H1 (cell line): ENCODE data around the gene UVSSA. TPM values are rescaled to one million over a fixed set of nuclear protein-coding genes. Genes with fewer than 3 reads are reported as not detected.

Source experiments
- BRCA1 ChIP-seq: IDR thresholded peaks from 2 replicates; pipeline ENCODE4 v1.6.1; 2012; ENCODE audit warnings: low read depth, low read length, improper control_type of control experiment
- CEBPB ChIP-seq: IDR thresholded peaks from 2 replicates; pipeline ENCODE4 v1.6.1; 2012; ENCODE audit warnings: low read depth, low read length
- CTCF ChIP-seq, 3 experiments: IDR thresholded peaks; 1 replicate in 2 of 3; 2 replicates in 1 of 3; pipeline versions ENCODE4 v1.5.1 to v1.6.1; 2011; ENCODE audit warnings: low read length in 3 of 3, mild to moderate bottlenecking in 3 of 3, inconsistent platforms in 2 of 3, low read depth in 1 of 3, moderate library complexity in 1 of 3; ENCODE audit not compliant: insufficient read depth in 1 of 3; ENCODE audit errors: control extremely low read depth in 1 of 3
- EZH2 ChIP-seq: fragments of 200-600 bp; sonication (generic); IDR thresholded peaks from 2 replicates; pipeline ENCODE4 v1.7.1; 2012; ENCODE audit warnings: low read depth, mild to moderate bottlenecking, moderate library complexity, low read length, inconsistent platforms; ENCODE audit not compliant: severe bottlenecking
- FOSL1 ChIP-seq: IDR thresholded peaks from 2 replicates; pipeline ENCODE4 v1.6.1; 2011; ENCODE audit warnings: mild to moderate bottlenecking, low read depth, low read length, moderate library complexity; ENCODE audit not compliant: insufficient read depth
- MAFK ChIP-seq: IDR thresholded peaks from 2 replicates; pipeline ENCODE4 v1.6.1; 2012; ENCODE audit warnings: low read depth, mild to moderate bottlenecking, improper control_type of control experiment, low read length
- PHF8 ChIP-seq: fragments of 200-600 bp; sonication (generic); conservative IDR thresholded peaks from 2 replicates; pipeline ENCODE4 v1.7.1; 2012; ENCODE audit warnings: low read depth, mild to moderate bottlenecking, inconsistent platforms, low read length, moderate library complexity
- RAD21 ChIP-seq, 2 experiments: IDR thresholded peaks in 1 of 2; conservative IDR thresholded peaks in 1 of 2; 2 replicates each; pipeline ENCODE4 v1.6.1; 2011; ENCODE audit warnings: low read depth in 2 of 2, low read length in 2 of 2, improper control_type of control experiment in 1 of 2, inconsistent platforms in 1 of 2, mild to moderate bottlenecking in 1 of 2, moderate library complexity in 1 of 2
- RNF2 ChIP-seq: fragments of 200-900, 300-1000 bp; sonication (generic); IDR thresholded peaks from 2 replicates; pipeline ENCODE4 v1.7.1; 2016; ENCODE audit warnings: borderline replicate concordance, low read depth, mild to moderate bottlenecking, antibody characterized with exemption, low read length; ENCODE audit not compliant: poor library complexity, severe bottlenecking; ENCODE audit errors: missing control alignments
- SAP30 ChIP-seq: fragments of 300-600 bp; sonication (generic); IDR thresholded peaks from 2 replicates; pipeline ENCODE4 v1.7.1; 2012; ENCODE audit warnings: low read length, moderate library complexity, mild to moderate bottlenecking, inconsistent platforms; ENCODE audit not compliant: insufficient read depth, insufficient replicate concordance
- SIN3A ChIP-seq, 2 experiments: IDR thresholded peaks in 1 of 2; conservative IDR thresholded peaks in 1 of 2; 2 replicates each; pipeline ENCODE4 v1.6.1; 2011 to 2012; ENCODE audit warnings: low read length in 2 of 2, improper control_type of control experiment in 1 of 2, low read depth in 1 of 2, mild to moderate bottlenecking in 1 of 2
- SIRT6 ChIP-seq: IDR thresholded peaks from one replicate; pipeline ENCODE4 v1.7.1; 2012; ENCODE audit warnings: low read length, inconsistent platforms
- ZNF274 ChIP-seq: IDR thresholded peaks from 2 replicates; pipeline ENCODE4 v1.7.0; 2012; ENCODE audit warnings: low read length, borderline replicate concordance; ENCODE audit errors: extremely low read depth
- polyA plus RNA-seq, 7 experiments: library from polyadenylated mRNA; depleted of rRNA in 3 of 7; stranded (reverse) in 5 of 7; unstranded in 2 of 7; fragments of >200 nt in 5 of 7; fragments of 200-250 nt in 2 of 7; gene quantifications; 1 replicate in 5 of 7; 2 replicates in 1 of 7; 4 replicates in 1 of 7; pipeline versions ENCODE4 v1.2.1 to v1.2.3, GENCODE V29; 2011 to 2013; ENCODE audit warnings: missing spikeins in 2 of 7, mixed read lengths in 2 of 7
- total RNA-seq: library from RNA; stranded (reverse); fragmentation: NEBNext Ultra II Directional; extraction: Animal tissue kit (Norgen Biotek cat#: 25700); gene quantifications from 2 replicates; pipeline ENCODE4 v1.2.1, GENCODE V29; 2021
- TF ChIP-seq, protein P1 (sequence below): IDR thresholded peaks from 2 replicates; pipeline ENCODE4 v1.6.1; 2011; ENCODE audit warnings: low read length, improper control_type of control experiment
- TF ChIP-seq, protein P2 (sequence below): IDR thresholded peaks from 2 replicates; pipeline ENCODE4 v1.6.1; 2011; ENCODE audit warnings: low read depth, mild to moderate bottlenecking, low read length; ENCODE audit not compliant: insufficient read depth

The UVSSA gene
- total and polyA plus RNA-seq, 2 of the 8 experiments (the other 6 are each of a cell fraction or from before 2014, with no cell fraction given): 14.5 to 19.4 TPM

- TF ChIP-seq FOSL1 (no peak), PHF8 (peak; percentile 68; the same call in 1 of the 2 replicates), MAFK (no peak), CTCF (IDR thresholded peaks at IDR 0.05; ENCODE audit: control extremely low read depth in 1 of 3, insufficient read depth in 1 of 3, low read depth in 1 of 3, low read length in 3 of 3) (no peak), RNF2 (no peak), RAD21 (IDR thresholded peaks at IDR 0.05 in 1 of 2, conservative IDR thresholded peaks at IDR 0.05 in 1 of 2; ENCODE audit: low read depth in 2 of 2, low read length in 2 of 2) (peak in 1 of 2 experiments; percentile 19; a peak in 1 of 4 replicates), EZH2 (no peak), SIN3A (conservative IDR thresholded peaks at IDR 0.05 in 1 of 2, IDR thresholded peaks at IDR 0.05 in 1 of 2; ENCODE audit: low read depth in 1 of 2, low read length in 2 of 2) (no peak), BRCA1 (no peak), ZNF274 (no peak), CEBPB (0 out of 2 replicates have a peak, but pooled peaks have one; percentile 13), SIRT6 (no peak), SAP30 (no peak)
- TF ChIP-seq, protein P1, sequence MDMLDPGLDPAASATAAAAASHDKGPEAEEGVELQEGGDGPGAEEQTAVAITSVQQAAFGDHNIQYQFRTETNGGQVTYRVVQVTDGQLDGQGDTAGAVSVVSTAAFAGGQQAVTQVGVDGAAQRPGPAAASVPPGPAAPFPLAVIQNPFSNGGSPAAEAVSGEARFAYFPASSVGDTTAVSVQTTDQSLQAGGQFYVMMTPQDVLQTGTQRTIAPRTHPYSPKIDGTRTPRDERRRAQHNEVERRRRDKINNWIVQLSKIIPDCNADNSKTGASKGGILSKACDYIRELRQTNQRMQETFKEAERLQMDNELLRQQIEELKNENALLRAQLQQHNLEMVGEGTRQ: no peak
- TF ChIP-seq, protein P2, sequence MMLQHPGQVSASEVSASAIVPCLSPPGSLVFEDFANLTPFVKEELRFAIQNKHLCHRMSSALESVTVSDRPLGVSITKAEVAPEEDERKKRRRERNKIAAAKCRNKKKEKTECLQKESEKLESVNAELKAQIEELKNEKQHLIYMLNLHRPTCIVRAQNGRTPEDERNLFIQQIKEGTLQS: no peak
Observed at GRCh38 chr4:1345903-1346780, 866 bp upstream of the UVSSA start (continued).
